Testis (tissue), 3 donors: ENCODE measurements around the gene SAMMSON. TPM values are rescaled to one million over a fixed set of nuclear protein-coding genes. Genes with fewer than 3 reads are reported as not detected.

Experiments
- DNase-seq: peaks from one replicate; pipeline ENCODE4 v3.0.0-alpha.2; 2019
- H3K27ac ChIP-seq, 2 donors: fragments of 200-600 bp; sonication (generic); one replicate each; pipeline ENCODE4 v1.5.1; 2019
- H3K27me3 ChIP-seq: fragments of 200-600 bp; sonication (generic); one replicate; pipeline ENCODE4 v1.5.1; 2019
- H3K36me3 ChIP-seq: fragments of 200-600 bp; sonication (generic); one replicate; pipeline ENCODE4 v1.5.1; 2017; ENCODE audit warnings: low read depth; ENCODE audit errors: missing control alignments
- H3K4me1 ChIP-seq: fragments of 200-600 bp; sonication (generic); one replicate; pipeline ENCODE4 v1.5.1; 2019
- H3K4me3 ChIP-seq, 2 donors: fragments of 200-600 bp; sonication (generic); one replicate each; pipeline ENCODE4 v1.5.1; 2017 to 2019
- H3K9me3 ChIP-seq: fragments of 200-600 bp; sonication (generic); one replicate; pipeline ENCODE4 v1.5.1; 2017
- CTCF ChIP-seq, 3 experiments: fragments of 450-650 bp in 2 of 3; fragments of 200-600 bp in 1 of 3; sonication (generic) in 1 of 3; IDR thresholded peaks; one replicate each; pipeline ENCODE4 v1.5.1; 2016 to 2019; ENCODE audit warnings: antibody characterized with exemption in 3 of 3, mild to moderate bottlenecking in 2 of 3, moderate library complexity in 1 of 3
- POLR2A ChIP-seq: fragments of 450-650 bp; IDR thresholded peaks from one replicate; pipeline ENCODE4 v1.6.1; 2017; ENCODE audit warnings: antibody characterized with exemption, mild to moderate bottlenecking, moderate library complexity
- WGBS, 2 donors: methylation state at CpG; one replicate each; pipeline ENCODE4 v1.1.5; 2018; 5-methylcytosine and 5-hydroxymethylcytosine counted together
- intact Hi-C: fragments of 100-400 bp; cut with DNase I; formaldehyde crosslinking; loops from one replicate; pipeline ENCODE4 v1.15.1; 2023; ENCODE audit warnings: low total_unique reads
- polyA plus RNA-seq: library from polyadenylated mRNA; stranded (reverse); fragments of 350-450 nt; fragmentation: Illumina TruSeq; extraction: RNeasy Lipid Tissue Mini Kit (QIAGEN cat#74804); gene quantifications from one replicate; pipeline ENCODE4 v1.2.3, GENCODE V29; 2014; ENCODE audit warnings: low read depth, low replicate concordance; ENCODE audit not compliant: insufficient read depth
- total RNA-seq, 2 donors: library from RNA; depleted of rRNA; stranded (reverse); fragments of >200 nt; gene quantifications; one replicate each; pipeline ENCODE4 v1.2.3, GENCODE V29; 2016

Gene SAMMSON
- total and polyA plus RNA-seq, 3 donors from 2014 or later = 3.3 to 3.8 (median 3.5) TPM

GRCh38 chr3:70028361-70028760 lies 28.8 kb downstream of the SAMMSON start:
- Histone ChIP-seq H3K36me3 (no peaks in the 10 kb centered on the region), H3K27ac (no peak overlapping the region), H3K4me3 (no peak overlapping the region), H3K27me3 (no peaks in the 10 kb centered on the region), H3K4me1 (no peaks in the 10 kb centered on the region), H3K9me3 (no peaks in the 10 kb centered on the region)
- intact Hi-C loops = no loop called here
- no peak for DNase-seq
- no peak for TF ChIP-seq CTCF (IDR thresholded peaks at IDR 0.05)
- TF ChIP-seq POLR2A = no peak

- Histone ChIP-seq H3K27ac (no peak overlapping the region), H3K27me3 (no peaks in the 10 kb centered on the region), H3K4me3 (no peak overlapping the region), H3K9me3 (no peaks in the 10 kb centered on the region), H3K36me3 (no peaks in the 10 kb centered on the region), H3K4me1 (no peaks in the 10 kb centered on the region)
- intact Hi-C loops = no loop called here
- DNase-seq = no peak
- no peak for TF ChIP-seq CTCF (IDR thresholded peaks at IDR 0.05)
- no peak for TF ChIP-seq POLR2A
- 83 to 90% methylated on average over 1 of the region's 1 CpG for WGBS, 2 donors
Observed at GRCh38 chr3:70038693-70039092, 39.2 kb downstream of the SAMMSON start.

GRCh38 chr3:70040386-70040785 lies 40.9 kb downstream of the SAMMSON start:
- Histone ChIP-seq H3K27ac (no peak overlapping the region), H3K4me1 (no peaks in the 10 kb centered on the region), H3K27me3 (no peaks in the 10 kb centered on the region), H3K4me3 (no peak overlapping the region), H3K9me3 (no peaks in the 10 kb centered on the region), H3K36me3 (no peaks in the 10 kb centered on the region)
- no peak for DNase-seq
- intact Hi-C loops = no loop called here
- 80 to 91% methylated on average over 3 of the region's 3 CpGs for WGBS, 2 donors
- TF ChIP-seq POLR2A = no peak
- no peak for TF ChIP-seq CTCF (IDR thresholded peaks at IDR 0.05)

- Histone ChIP-seq H3K4me3 (no peak overlapping the region), H3K27me3 (no peaks in the 10 kb centered on the region), H3K9me3 (no peaks in the 10 kb centered on the region), H3K27ac (no peak overlapping the region), H3K4me1 (no peaks in the 10 kb centered on the region), H3K36me3 (no peaks in the 10 kb centered on the region)
- 63 to 75% methylated on average over 3 of the region's 3 CpGs for WGBS, 2 donors
- no peak for DNase-seq
- intact Hi-C loops = no loop called here
- TF ChIP-seq CTCF (IDR thresholded peaks at IDR 0.05) (no peak), POLR2A (no peak)
Observed at GRCh38 chr3:70042641-70043040, 43.1 kb downstream of the SAMMSON start.

GRCh38 chr3:70049761-70050160 lies 50.2 kb downstream of the SAMMSON start:
- intact Hi-C loops = no loop called here
- no peak overlapping the region for H3K4me3 ChIP-seq
- H3K4me1 ChIP-seq = no peaks in the 10 kb centered on the region
- TF ChIP-seq POLR2A (no peak), CTCF (IDR thresholded peaks at IDR 0.05) (no peak)
- H3K27ac ChIP-seq = no peak overlapping the region
- H3K36me3 ChIP-seq = no peaks in the 10 kb centered on the region
- WGBS, 2 donors = 65 to 70% methylated on average over 3 of the region's 3 CpGs
- no peaks in the 10 kb centered on the region for H3K27me3 ChIP-seq
- DNase-seq = no peak
- no peaks in the 10 kb centered on the region for H3K9me3 ChIP-seq
